GM20431 (cell line): ENCODE measurements around the gene VPS9D1.
"Not testable (repeated sequence)": the region's sequence is repeated elsewhere in the genome, so short reads cannot be mapped to it uniquely, and the experiment has no call there.

Source experiments
- in situ Hi-C: fragments of 300-500 bp; cut with MseI, MboI; formaldehyde crosslinking; loops from one replicate; pipeline ENCODE4 v1.15.0; 2020; ENCODE audit warnings: low sequenced_read_pairs; ENCODE audit not compliant: unreplicated experiment

VPS9D1 gene

GRCh38 chr16:89670496-89671431 is 49.9 kb downstream of the VPS9D1 start:
- in situ Hi-C loops = no loop called here

GRCh38 chr16:89669755-89670154 is 50.9 kb downstream of the VPS9D1 start:
- in situ Hi-C loops = no loop called here

GRCh38 chr16:89668790-89669158 is 51.9 kb downstream of the VPS9D1 start:
- in situ Hi-C loops = no loop called here

- in situ Hi-C loops = no loop called here
Observed at GRCh38 chr16:89667633-89668032, 53.1 kb downstream of the VPS9D1 start.

- in situ Hi-C loops = not testable (repeated sequence)
Observed at GRCh38 chr16:89667000-89667399, 53.7 kb downstream of the VPS9D1 start.

GRCh38 chr16:89664238-89664637 is 56.5 kb downstream of the VPS9D1 start:
- in situ Hi-C loops = not testable (repeated sequence)

- in situ Hi-C loops = no loop called here
Observed at GRCh38 chr16:89661215-89661614, 59.5 kb downstream of the VPS9D1 start.

- in situ Hi-C loops = no loop called here
Observed at GRCh38 chr16:89660146-89660545, 60.6 kb downstream of the VPS9D1 start.

GRCh38 chr16:89658221-89658879 is 62.3 kb downstream of the VPS9D1 start:
- in situ Hi-C loops = no loop called here

- in situ Hi-C loops = no loop called here
Observed at GRCh38 chr16:89657442-89658220, 63.1 kb downstream of the VPS9D1 start, which contains the start of the genes CHMP1A and SPATA33. TSS of gene CHMP1A (minus strand) at chr16:89657708. CDS start at chr16:89657588, 120 bp downstream. TSS of gene SPATA33 (plus strand) at chr16:89657836. CDS start at chr16:89657912, 76 bp downstream.
